HepG2 (cell line): ENCODE results near the gene OSGEPL1. TPM values are rescaled to one million over a fixed set of nuclear protein-coding genes. Genes with fewer than 3 reads are reported as not detected.
A peak's percentile ranks its signal among the peaks of the same experiment; 100 is the strongest.

Experiments
- ATF7 ChIP-seq, 2 experiments: fragments of 450-650 bp in 1 of 2; sonication (generic) in 1 of 2; formaldehyde crosslinking in 1 of 2; IDR thresholded peaks; 2 replicates each; pipeline versions ENCODE4 v1.4.0 to v1.6.1; 2016 to 2020; ENCODE audit warnings: antibody characterized with exemption in 1 of 2, mild to moderate bottlenecking in 1 of 2, missing genetic modification reagents in 1 of 2
- BRCA1 ChIP-seq: sonication (generic); formaldehyde crosslinking; IDR thresholded peaks from 2 replicates; pipeline ENCODE4 v1.4.0; 2020; ENCODE audit warnings: missing genetic modification reagents
- CHCHD3 ChIP-seq: sonication (generic); formaldehyde crosslinking; IDR thresholded peaks from 2 replicates; pipeline ENCODE4 v1.8.0; 2022; ENCODE audit warnings: mild to moderate bottlenecking, missing genetic modification reagents, moderate library complexity
- EP300 ChIP-seq, 3 experiments: sonication (generic) in 1 of 3; formaldehyde crosslinking in 1 of 3; IDR thresholded peaks; 2 replicates each; pipeline versions ENCODE4 v1.5.1 to v1.6.1; 2011 to 2020; ENCODE audit warnings: low read depth in 2 of 3, low read length in 2 of 3, borderline replicate concordance in 1 of 3, improper control_type of control experiment in 1 of 3, mild to moderate bottlenecking in 1 of 3, missing genetic modification reagents in 1 of 3, moderate library complexity in 1 of 3
- HMGXB4 ChIP-seq, 2 experiments: sonication (generic) in 1 of 2; formaldehyde crosslinking in 1 of 2; IDR thresholded peaks; 2 replicates each; pipeline versions ENCODE4 v1.4.0 to v1.6.1; 2018 to 2020; ENCODE audit warnings: missing genetic modification reagents in 2 of 2, borderline replicate concordance in 1 of 2, low read depth in 1 of 2, mild to moderate bottlenecking in 1 of 2, missing biosample characterization in 1 of 2
- JARID2 ChIP-seq: sonication (generic); formaldehyde crosslinking; IDR thresholded peaks from 2 replicates; pipeline ENCODE4 v1.8.1; 2023; ENCODE audit warnings: missing genetic modification reagents, inconsistent platforms; ENCODE audit not compliant: insufficient replicate concordance
- MAFF ChIP-seq: IDR thresholded peaks from 2 replicates; pipeline ENCODE4 v1.6.1; 2011; ENCODE audit warnings: low read depth, low read length, improper control_type of control experiment
- RAD21 ChIP-seq: fragments of 450-650 bp; formaldehyde crosslinking; IDR thresholded peaks from 2 replicates; pipeline ENCODE4 v1.5.0; 2020; ENCODE audit warnings: mild to moderate bottlenecking
- RBFOX2 ChIP-seq: fragments of 200-400 bp; formaldehyde crosslinking; IDR thresholded peaks from 2 replicates; pipeline ENCODE4 v1.6.1; 2017; ENCODE audit warnings: low read depth, mild to moderate bottlenecking, low read length
- RELA ChIP-seq: sonication (generic); formaldehyde crosslinking; IDR thresholded peaks from 2 replicates; pipeline ENCODE4 v1.4.0; 2020; ENCODE audit warnings: missing genetic modification reagents
- RFX5 ChIP-seq: IDR thresholded peaks from 2 replicates; pipeline ENCODE4 v1.6.1; 2011; ENCODE audit warnings: low read depth, low read length, improper control_type of control experiment
- SMARCC2 ChIP-seq: fragments of 450-650 bp; IDR thresholded peaks from 2 replicates; pipeline ENCODE4 v1.6.1; 2017; ENCODE audit warnings: antibody characterized with exemption, mild to moderate bottlenecking
- YEATS2 ChIP-seq: sonication (generic); formaldehyde crosslinking; IDR thresholded peaks from 2 replicates; pipeline ENCODE4 v1.4.0; 2020; ENCODE audit warnings: missing genetic modification reagents, borderline replicate concordance
- ZNF121 ChIP-seq: sonication (generic); formaldehyde crosslinking; IDR thresholded peaks from 2 replicates; pipeline ENCODE4 v1.5.0; 2020; ENCODE audit warnings: mild to moderate bottlenecking, missing genetic modification reagents
- ZNF205 ChIP-seq: IDR thresholded peaks from 2 replicates; pipeline ENCODE4 v1.6.1; 2018; ENCODE audit warnings: missing biosample characterization, missing genetic modification reagents
- ZNF263 ChIP-seq: sonication (generic); formaldehyde crosslinking; IDR thresholded peaks from 2 replicates; pipeline ENCODE4 v1.4.0; 2020; ENCODE audit warnings: missing genetic modification reagents
- ZNF430 ChIP-seq: sonication (generic); formaldehyde crosslinking; IDR thresholded peaks from 2 replicates; pipeline ENCODE4 v1.9.0; 2021; ENCODE audit warnings: mild to moderate bottlenecking, missing genetic modification reagents
- ZNF607 ChIP-seq: sonication (generic); formaldehyde crosslinking; IDR thresholded peaks from 2 replicates; pipeline ENCODE4 v1.5.1; 2020; ENCODE audit warnings: missing genetic modification reagents, mild to moderate bottlenecking, borderline replicate concordance
- ZNF644 ChIP-seq: IDR thresholded peaks from 2 replicates; pipeline ENCODE4 v1.6.1; 2016; ENCODE audit warnings: low read depth
- ZNF816 ChIP-seq: sonication (generic); formaldehyde crosslinking; IDR thresholded peaks from 2 replicates; pipeline ENCODE4 v1.8.0; 2022; ENCODE audit warnings: missing genetic modification reagents, mild to moderate bottlenecking, borderline replicate concordance
- polyA plus RNA-seq, 8 experiments: library from polyadenylated mRNA; depleted of rRNA in 3 of 8; stranded (reverse) in 7 of 8; unstranded in 1 of 8; fragments of >200 nt; fragmentation: Illumina TruSeq in 4 of 8; extraction: Trizol in 4 of 8; gene quantifications; 2 replicates each; pipeline versions ENCODE4 v1.2.1 to v1.2.3, GENCODE V29; 2011 to 2016; ENCODE audit warnings: low read depth in 4 of 8, missing spikeins in 1 of 8, mixed read lengths in 1 of 8; ENCODE audit not compliant: insufficient read depth in 1 of 8
- total RNA-seq, 5 experiments: library from RNA; depleted of rRNA; stranded (reverse); fragments of >200 nt; fragmentation: Illumina TruSeq; extraction: Trizol; gene quantifications; 2 replicates each; pipeline ENCODE4 v1.2.3, GENCODE V29; 2016; ENCODE audit warnings: low read depth in 1 of 5
- TF ChIP-seq, protein P1 (sequence below), 2 experiments: fragments of 450-650 bp in 1 of 2; sonication (generic) in 1 of 2; formaldehyde crosslinking; IDR thresholded peaks; 2 replicates each; pipeline versions ENCODE4 v1.5.0 to v1.8.0; 2020 to 2022; ENCODE audit warnings: mild to moderate bottlenecking in 1 of 2, missing genetic modification reagents in 1 of 2
- TF ChIP-seq, protein P2 (sequence below): sonication (generic); formaldehyde crosslinking; IDR thresholded peaks from 2 replicates; pipeline ENCODE4 v1.8.1; 2023; ENCODE audit warnings: mild to moderate bottlenecking, inconsistent platforms, moderate library complexity, missing genetic modification reagents, borderline replicate concordance
- TF ChIP-seq, protein P3 (sequence below): sonication (generic); formaldehyde crosslinking; IDR thresholded peaks from 2 replicates; pipeline ENCODE4 v1.5.0; 2020; ENCODE audit warnings: mild to moderate bottlenecking, missing genetic modification reagents

OSGEPL1 gene
- total and polyA plus RNA-seq, 2 of the 13 experiments (the other 11 are each of a cell fraction or from before 2014, with no cell fraction given), result 10.2 to 10.8 TPM

DNA sequence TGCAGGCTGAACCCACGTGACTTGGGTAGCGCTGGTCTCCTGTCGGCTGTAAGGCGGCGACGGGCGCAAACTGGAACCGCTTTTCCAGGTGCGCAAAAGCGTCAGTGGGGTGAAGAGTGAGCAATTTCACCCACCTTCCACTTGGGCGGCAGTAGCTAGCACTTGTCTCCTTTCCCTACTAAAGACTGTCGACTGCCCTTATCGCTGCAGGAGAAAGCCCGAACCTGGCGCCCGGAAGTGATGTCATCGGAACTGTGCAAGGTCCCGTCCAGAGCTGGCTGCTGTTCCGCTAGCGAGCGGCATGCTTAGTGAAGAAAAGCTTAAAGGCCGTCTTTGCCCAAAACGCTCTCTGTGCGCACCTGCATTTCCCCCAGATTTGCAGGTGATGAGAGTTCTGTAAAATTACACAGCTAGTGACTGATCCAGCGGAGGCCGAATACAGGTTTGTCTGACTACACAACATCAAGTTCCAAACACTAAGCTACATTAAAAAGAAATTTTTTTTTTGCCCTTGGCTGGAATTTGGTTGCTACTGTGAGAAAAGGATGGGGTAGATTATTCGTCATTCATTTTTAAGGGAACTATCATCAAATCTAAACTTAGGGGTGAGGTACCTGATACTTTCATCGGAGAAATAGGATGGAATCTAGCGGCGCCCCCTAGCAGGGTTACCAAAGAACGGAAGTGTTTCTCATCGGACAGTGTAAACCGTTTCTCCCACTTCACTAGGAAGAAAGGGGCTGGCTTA is at the start of gene OSGEPL1 (continued):
- TF ChIP-seq BRCA1 (CRISPR knock-in tag) (peak; percentile 92), SMARCC2 (no peak), ZNF644 (CRISPR knock-in tag) (no peak), MAFF (no peak), ZNF816 (no peak), RAD21 (CRISPR knock-in tag) (0 out of 2 replicates have a peak, but pooled peaks have one; percentile 47), ZNF205 (peak; percentile 95), HMGXB4 (CRISPR knock-in tag; IDR thresholded peaks at IDR 0.05; ENCODE audit: borderline replicate concordance in 1 of 2, low read depth in 1 of 2) (peak; percentile 96 to 99), EP300 (IDR thresholded peaks at IDR 0.05; ENCODE audit: low read depth in 2 of 2, low read length in 2 of 2) (no peak; a peak in 2 of 4 replicates), EP300 (CRISPR knock-in tag; IDR thresholded peaks at IDR 0.05; ENCODE audit: borderline replicate concordance) (0 out of 2 replicates have a peak, but pooled peaks have one; percentile 1), RBFOX2 (peak; percentile 65), CHCHD3 (0 out of 2 replicates have a peak, but pooled peaks have one; percentile 66), ZNF263 (peak; percentile 65), YEATS2 (CRISPR knock-in tag) (peak; percentile 87; the same call in 1 of the 2 replicates), JARID2 (CRISPR knock-in tag) (peak; percentile 63), ZNF430 (CRISPR knock-in tag) (peak; percentile 60; the same call in 1 of the 2 replicates), RELA (CRISPR knock-in tag) (no peak), ATF7 (IDR thresholded peaks at IDR 0.05) (peak; percentile 93), ATF7 (CRISPR knock-in tag; IDR thresholded peaks at IDR 0.05) (peak; percentile 96), RFX5 (no peak), ZNF607 (CRISPR knock-in tag) (no peak; the same call in 1 of the 2 replicates), ZNF121 (CRISPR knock-in tag) (no peak)
- TF ChIP-seq, protein P1, sequence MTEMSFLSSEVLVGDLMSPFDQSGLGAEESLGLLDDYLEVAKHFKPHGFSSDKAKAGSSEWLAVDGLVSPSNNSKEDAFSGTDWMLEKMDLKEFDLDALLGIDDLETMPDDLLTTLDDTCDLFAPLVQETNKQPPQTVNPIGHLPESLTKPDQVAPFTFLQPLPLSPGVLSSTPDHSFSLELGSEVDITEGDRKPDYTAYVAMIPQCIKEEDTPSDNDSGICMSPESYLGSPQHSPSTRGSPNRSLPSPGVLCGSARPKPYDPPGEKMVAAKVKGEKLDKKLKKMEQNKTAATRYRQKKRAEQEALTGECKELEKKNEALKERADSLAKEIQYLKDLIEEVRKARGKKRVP (CRISPR knock-in tag; IDR thresholded peaks at IDR 0.05), result peak in 1 of 2 experiments; percentile 51; a peak in 1 of 4 replicates
- TF ChIP-seq, protein P2, sequence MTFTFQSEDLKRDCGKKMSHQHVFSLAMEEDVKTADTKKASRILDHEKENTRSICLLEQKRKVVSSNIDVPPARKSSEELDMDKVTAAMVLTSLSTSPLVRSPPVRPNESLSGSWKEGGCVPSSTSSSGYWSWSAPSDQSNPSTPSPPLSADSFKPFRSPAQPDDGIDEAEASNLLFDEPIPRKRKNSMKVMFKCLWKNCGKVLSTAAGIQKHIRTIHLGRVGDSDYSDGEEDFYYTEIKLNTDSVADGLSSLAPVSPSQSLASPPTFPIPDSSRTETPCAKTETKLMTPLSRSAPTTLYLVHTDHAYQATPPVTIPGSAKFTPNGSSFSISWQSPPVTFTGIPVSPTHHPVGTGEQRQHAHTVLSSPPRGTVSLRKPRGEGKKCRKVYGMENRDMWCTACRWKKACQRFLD (CRISPR knock-in tag), result 0 out of 2 replicates have a peak, but pooled peaks have one; percentile 53
- TF ChIP-seq, protein P3, sequence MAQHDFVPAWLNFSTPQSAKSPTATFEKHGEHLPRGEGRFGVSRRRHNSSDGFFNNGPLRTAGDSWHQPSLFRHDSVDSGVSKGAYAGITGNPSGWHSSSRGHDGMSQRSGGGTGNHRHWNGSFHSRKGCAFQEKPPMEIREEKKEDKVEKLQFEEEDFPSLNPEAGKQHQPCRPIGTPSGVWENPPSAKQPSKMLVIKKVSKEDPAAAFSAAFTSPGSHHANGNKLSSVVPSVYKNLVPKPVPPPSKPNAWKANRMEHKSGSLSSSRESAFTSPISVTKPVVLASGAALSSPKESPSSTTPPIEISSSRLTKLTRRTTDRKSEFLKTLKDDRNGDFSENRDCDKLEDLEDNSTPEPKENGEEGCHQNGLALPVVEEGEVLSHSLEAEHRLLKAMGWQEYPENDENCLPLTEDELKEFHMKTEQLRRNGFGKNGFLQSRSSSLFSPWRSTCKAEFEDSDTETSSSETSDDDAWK (CRISPR knock-in tag), result no peak
